ENCODE results near the gene CPNE2.

Gene CPNE2

GRCh38 chr16:57127037-57127763 is 34.8 kb downstream of the CPNE2 start:
- DNase-seq: no peak

GRCh38 chr16:57127836-57128235 is 35.5 kb downstream of the CPNE2 start:
- no peak for DNase-seq

GRCh38 chr16:57128771-57129389 is 36.5 kb downstream of the CPNE2 start:
- DNase-seq: no peak

- no peak for DNase-seq
Observed at GRCh38 chr16:57130950-57131321, 38.6 kb downstream of the CPNE2 start.

- no peak for DNase-seq
Observed at GRCh38 chr16:57131351-57131970, 39.1 kb downstream of the CPNE2 start.

GRCh38 chr16:57132470-57132869 is 40.1 kb downstream of the CPNE2 start:
- DNase-seq: no peak

- no peak for DNase-seq
Observed at GRCh38 chr16:57133031-57133430, 40.6 kb downstream of the CPNE2 start.

GRCh38 chr16:57133886-57134285 is 41.5 kb downstream of the CPNE2 start:
- no peak for DNase-seq

GRCh38 chr16:57134982-57135381 is 42.6 kb downstream of the CPNE2 start:
- DNase-seq: no peak

- DNase-seq: no peak
Observed at GRCh38 chr16:57137043-57137442, 44.7 kb downstream of the CPNE2 start.

- DNase-seq: no peak
Observed at GRCh38 chr16:57137566-57138273, 45.3 kb downstream of the CPNE2 start.

- DNase-seq: no peak
Observed at GRCh38 chr16:57138281-57138935, 46.0 kb downstream of the CPNE2 start.

- DNase-seq: no peak
Observed at GRCh38 chr16:57140931-57141668, 48.7 kb downstream of the CPNE2 start.

- no peak for DNase-seq
Observed at GRCh38 chr16:57141822-57142631, 49.6 kb downstream of the CPNE2 start.

- no peak for DNase-seq
Observed at GRCh38 chr16:57143149-57143921, 51.0 kb downstream of the CPNE2 start.

GRCh38 chr16:57144027-57144426 is 51.6 kb downstream of the CPNE2 start:
- no peak for DNase-seq

- DNase-seq: no peak
Observed at GRCh38 chr16:57145046-57146021, 53.0 kb downstream of the CPNE2 start.

GRCh38 chr16:57146040-57146647 is 53.8 kb downstream of the CPNE2 start:
- DNase-seq: no peak

GRCh38 chr16:57146735-57147134 is 54.4 kb downstream of the CPNE2 start:
- DNase-seq: no peak
